HL-60/S4 treated with phorbol 12-myristate 13-acetate at 8.2 ng/mL for 4 days and 3 days (cell line): ENCODE data around the gene CALML4.

ENCODE experiments used
- in situ Hi-C: fragments of 300-500 bp; cut with MboI; formaldehyde crosslinking; loops from 2 replicates; pipeline ENCODE4 v1.15.0; 2022; ENCODE audit warnings: low sequenced_read_pairs

The CALML4 gene

DNA sequence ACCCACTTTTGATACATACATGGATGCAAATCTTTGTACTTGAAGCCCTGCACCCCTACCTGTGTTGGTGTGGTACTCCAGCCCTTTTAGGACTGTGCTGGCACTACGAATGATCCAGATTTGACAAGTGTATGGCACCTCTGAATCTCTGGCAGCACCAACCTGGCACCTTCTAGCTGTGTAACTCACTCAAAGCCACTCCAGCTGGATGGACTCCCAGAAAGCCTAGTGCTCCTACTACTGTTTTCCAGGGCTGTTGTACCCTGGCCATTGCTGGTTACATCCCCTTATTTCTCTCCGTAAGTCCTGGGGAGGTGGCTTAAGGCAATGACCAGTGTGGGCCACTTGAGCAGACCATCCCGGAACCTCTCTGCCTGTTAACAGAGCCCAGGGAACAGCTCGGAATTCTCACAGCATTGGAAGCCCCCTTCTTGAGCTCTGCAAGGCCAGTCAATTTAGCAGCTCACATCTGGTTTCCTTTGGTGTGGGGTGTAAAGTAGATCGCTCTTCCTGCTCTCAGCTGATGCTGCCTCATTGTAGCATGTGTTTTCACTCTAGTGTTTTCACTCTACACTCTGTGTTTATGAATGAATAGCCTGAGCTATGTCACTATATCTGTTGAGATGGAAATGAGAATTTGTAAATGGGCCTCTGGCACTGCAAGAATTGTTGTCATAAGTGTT lies 12.2 kb downstream of the CALML4 start:
- in situ Hi-C loops, result no loop called here

DNA sequence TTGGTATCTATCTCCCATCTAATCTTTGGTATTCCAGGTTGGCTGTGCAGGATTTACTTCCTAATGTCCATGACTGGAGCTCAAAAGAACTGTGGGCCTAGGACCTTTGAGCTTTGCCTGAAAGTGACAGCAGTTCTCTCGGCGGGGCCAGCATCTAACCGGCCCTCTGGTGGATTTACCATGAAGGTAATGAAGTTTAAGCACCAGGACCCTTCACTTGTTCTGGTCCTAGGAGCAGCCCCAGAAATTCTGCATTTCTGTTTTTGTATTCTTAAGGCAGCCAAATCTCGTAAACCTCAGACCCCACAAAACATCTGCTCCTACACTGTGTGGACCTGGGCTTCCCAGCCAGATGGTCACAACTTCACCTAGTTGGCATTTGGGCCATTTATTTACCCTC lies 13.0 kb downstream of the CALML4 start:
- in situ Hi-C loops, result no loop called here

- in situ Hi-C loops, result no loop called here
These were observed 13.6 kb downstream of the CALML4 start for GRCh38 chr15:68191555-68191954.

DNA sequence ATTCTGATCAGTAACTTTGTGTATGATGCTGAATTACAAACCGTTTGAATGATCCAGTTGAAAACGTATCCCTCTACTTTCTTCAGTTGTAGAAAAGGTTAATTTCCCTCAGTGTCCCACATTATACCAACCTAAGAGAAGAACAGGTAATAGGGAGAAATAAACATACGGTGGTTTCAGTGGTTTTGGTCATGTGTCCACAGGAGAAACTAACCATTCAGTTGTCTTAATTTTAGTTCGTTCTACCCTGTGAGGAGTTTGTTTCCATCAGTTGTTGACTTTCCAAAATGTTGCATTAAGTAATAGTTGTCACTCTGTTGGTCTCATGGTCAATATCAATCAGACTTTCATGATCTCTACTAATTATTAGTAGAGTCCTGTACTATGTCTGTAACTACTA lies 15.1 kb downstream of the CALML4 start:
- in situ Hi-C loops, result no loop called here

DNA sequence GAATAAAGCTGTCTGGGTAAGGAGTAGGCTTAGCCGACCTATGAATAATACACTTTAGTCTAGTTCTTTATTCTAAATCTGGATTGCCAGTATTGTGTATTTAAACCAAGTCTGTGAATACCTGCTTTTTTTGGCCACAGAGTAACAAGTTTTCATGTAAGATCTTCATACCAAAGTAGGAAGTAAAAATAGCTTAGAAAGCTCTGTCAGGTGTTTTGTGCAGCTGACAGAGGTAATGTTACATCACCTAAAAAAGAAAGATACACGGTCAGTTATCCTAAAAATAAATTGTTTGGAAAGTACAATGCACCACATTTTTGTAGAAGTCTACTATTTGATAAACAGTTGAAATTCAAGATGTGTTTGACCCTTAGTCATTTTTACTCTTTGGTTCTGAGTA lies 16.5 kb downstream of the CALML4 start:
- in situ Hi-C loops, result no loop called here

DNA sequence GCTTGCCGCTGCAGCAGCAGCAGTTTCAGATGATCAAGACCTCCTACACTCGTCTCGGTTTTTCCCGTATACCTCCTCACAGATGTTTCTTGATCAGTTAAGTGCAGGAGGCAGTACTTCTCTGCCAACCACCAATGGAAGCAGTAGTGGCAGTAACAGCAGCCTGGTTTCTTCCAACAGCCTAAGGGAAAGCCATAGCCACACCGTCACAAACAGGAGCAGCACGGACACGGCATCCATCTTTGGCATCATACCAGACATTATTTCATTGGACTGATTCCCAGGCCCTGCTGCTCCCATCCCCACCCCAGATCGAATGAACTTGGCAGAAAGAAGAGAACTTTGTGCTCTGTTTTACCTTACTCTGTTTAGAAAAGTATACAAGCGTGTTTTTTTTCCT lies 17.6 kb downstream of the CALML4 start:
- in situ Hi-C loops, result no loop called here

GRCh38 chr15:68186671-68187397 lies 18.3 kb downstream of the CALML4 start:
- in situ Hi-C loops, result no loop called here

DNA sequence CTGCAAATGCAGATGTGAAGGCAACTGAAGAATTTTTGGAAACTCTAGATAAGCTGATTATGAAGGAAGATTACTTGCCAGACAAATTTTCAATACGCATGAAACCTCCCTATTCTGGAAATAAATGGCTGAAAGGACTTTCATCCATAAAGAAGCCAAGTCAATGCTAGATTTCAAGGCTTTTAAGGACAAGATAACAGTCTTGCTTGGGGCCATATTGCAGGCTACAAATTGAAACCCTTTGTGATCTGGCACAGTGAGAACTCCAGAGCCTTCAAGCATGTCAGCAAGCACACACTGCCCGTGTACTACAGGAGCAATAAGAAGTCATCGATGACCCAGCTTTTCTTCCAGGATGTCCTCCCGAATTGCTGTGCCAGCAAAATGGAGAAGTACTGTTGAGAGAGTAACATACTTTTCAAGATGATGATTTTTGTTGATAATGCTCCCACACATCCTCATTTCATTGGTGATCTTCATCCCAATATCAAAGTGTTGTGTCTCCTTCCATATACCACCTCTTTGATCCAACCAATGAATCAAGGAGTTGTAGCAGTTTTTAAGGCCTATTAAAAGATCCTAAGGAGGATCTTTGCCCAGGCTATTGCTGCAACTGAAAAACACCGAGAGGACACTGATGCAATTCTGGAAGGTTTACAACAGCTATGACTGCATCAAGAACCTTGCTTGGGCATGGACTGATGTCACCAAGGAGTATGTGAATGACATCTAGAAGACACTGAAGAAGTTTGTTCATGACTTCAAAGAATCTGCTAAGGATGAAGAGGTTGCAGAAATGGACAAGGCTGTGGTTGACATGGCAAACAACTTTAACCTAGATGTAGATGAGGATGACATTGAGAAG lies 20.3 kb downstream of the CALML4 start:
- in situ Hi-C loops, result no loop called here

DNA sequence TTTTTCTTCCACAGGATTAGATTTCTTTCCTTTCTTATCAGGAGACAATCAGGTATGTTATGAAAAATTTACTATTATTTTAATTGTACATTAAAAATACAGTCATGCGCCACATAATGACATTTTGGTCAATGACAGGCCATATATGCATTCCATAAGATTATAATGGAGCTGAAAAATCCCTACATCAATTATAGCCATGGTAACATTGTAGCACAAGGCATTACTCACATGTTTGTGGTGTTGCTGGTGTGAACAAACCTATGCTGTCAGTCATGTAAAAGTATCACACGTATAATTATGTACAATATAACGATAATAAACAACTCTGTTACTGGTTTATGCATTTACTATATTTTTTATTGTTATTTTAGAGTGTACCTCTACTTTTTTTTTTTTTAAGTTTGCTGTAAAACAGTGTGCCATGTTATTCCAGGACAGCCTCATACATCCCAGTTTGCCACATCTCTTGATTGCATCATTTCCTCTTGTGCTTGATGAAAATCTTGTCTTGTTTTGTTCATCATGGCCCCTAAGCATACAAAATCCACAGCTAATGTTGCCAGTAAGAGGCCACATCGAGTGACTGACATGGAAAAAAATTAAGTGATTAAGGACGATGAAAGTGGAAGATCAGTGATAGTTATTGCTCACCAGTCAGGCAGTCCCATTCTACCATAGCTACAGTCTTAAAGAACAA lies 21.4 kb downstream of the CALML4 start:
- in situ Hi-C loops, result no loop called here

GRCh38 chr15:68177742-68178141 lies 27.4 kb downstream of the CALML4 start:
- in situ Hi-C loops, result no loop called here

GRCh38 chr15:68176601-68177000 lies 28.5 kb downstream of the CALML4 start:
- in situ Hi-C loops, result no loop called here

GRCh38 chr15:68175526-68175925 lies 29.6 kb downstream of the CALML4 start:
- in situ Hi-C loops, result no loop called here

- in situ Hi-C loops, result loop anchor here (25.0 kb wide), 1 partner anchor 311 kb away; no protein-coding TSS in a partner anchor
These were observed 32.0 kb downstream of the CALML4 start for GRCh38 chr15:68173119-68173518.

GRCh38 chr15:68172037-68172436 lies 33.1 kb downstream of the CALML4 start:
- in situ Hi-C loops, result loop anchor here (25.0 kb wide), 1 partner anchor 310 kb away; no protein-coding TSS in a partner anchor

- in situ Hi-C loops, result loop anchor here (25.0 kb wide), 1 partner anchor 305 kb away; no protein-coding TSS in a partner anchor
These were observed 38.3 kb downstream of the CALML4 start for GRCh38 chr15:68166847-68167246.

DNA sequence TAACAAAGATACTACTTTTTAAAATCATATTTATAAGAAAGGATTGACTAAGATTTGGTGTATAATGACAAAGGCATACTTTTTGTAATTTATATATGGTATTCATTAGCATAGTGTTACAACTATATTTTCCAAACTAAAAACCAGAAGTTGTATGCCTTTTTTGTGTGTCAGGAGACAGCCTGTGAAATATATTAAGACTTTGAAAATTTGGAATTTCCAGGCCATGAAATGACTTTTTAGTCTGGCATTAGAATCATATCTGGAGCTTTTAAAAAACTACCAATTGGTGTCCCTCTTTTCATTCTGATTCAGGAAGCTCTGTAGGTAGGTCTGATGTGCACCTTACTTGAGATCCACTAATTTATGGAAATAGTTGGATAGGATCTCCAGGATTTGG lies 41.9 kb downstream of the CALML4 start:
- in situ Hi-C loops, result loop anchor here (25.0 kb wide), 1 partner anchor 301 kb away; no protein-coding TSS in a partner anchor

GRCh38 chr15:68158046-68158628 lies 47.0 kb downstream of the CALML4 start:
- in situ Hi-C loops, result loop anchor here (25.0 kb wide), 1 partner anchor 296 kb away; no protein-coding TSS in a partner anchor

DNA sequence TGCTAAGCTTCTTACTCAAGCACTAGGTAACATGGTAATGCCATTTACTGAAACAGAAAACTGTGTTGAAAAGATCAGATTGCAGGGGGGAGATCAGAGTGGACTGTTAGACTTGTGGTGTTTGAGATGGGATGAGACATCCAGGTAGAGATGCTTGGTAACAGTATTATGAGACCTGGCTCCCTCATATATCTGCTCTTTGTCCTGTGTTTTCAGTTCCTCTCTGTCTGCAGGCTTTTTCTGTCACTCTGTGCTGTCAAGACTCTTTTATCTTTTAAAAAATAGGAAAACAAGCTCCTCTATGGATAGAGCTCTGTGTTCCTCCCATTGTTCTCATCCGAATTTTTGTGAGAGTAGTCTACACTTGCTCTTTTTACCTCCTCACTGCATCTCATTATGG lies 48.1 kb downstream of the CALML4 start:
- in situ Hi-C loops, result loop anchor here (25.0 kb wide), 1 partner anchor 295 kb away; no protein-coding TSS in a partner anchor

- in situ Hi-C loops, result loop anchor here (25.0 kb wide), 1 partner anchor 293 kb away; no protein-coding TSS in a partner anchor
These were observed 50.1 kb downstream of the CALML4 start for GRCh38 chr15:68154923-68155559.

DNA sequence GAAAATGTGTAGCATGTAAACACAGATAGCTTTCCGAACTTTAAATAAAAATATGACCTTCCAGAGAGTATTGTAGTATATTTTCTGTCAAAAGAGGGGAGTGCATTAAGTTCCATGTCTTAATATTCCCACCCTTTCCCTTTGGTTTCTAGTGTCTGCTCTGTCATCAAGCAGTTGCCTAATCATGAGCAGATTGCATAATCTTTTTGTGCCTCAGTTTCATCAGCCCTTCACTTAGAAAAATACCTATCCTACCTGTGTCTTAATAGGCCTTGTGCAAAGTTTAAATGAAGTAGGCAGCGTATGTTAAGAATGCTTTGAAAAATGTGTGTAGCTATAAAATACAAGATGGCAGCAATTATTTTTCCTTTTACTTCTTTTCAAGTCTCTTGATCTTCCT lies 52.8 kb downstream of the CALML4 start:
- in situ Hi-C loops, result loop anchor here (25.0 kb wide), 1 partner anchor 290 kb away; no protein-coding TSS in a partner anchor
